ENCODE measurements around the gene CRYBG2. TPM values are rescaled to one million over a fixed set of nuclear protein-coding genes. Genes with fewer than 3 reads are reported as not detected.

The CRYBG2 gene
- total RNA-seq, 4 donors from 2014 or later: 0.35 to 2.7 (median 0.50) TPM

- peaks cover 0 to 38% of the 10 kb centered on the region in 2 donors for H3K36me3 ChIP-seq
- no CpG with 5 or more reads among the region's 6 CpGs for WGBS, 2 donors (ENCODE audit: low coverage in 1 of 2)
- H3K4me1 ChIP-seq: no peaks in the 10 kb centered on the region
- no peaks in the 10 kb centered on the region for H3K9me3 ChIP-seq
- no peak for TF ChIP-seq POLR2AphosphoS5 (IDR thresholded peaks at IDR 0.05)
- no peak for TF ChIP-seq EP300 (IDR thresholded peaks at IDR 0.05)
- no peak for TF ChIP-seq CTCF (IDR thresholded peaks at IDR 0.05)
- no peak for TF ChIP-seq POLR2A (IDR thresholded peaks at IDR 0.05)
- H3K4me3 ChIP-seq: no peak overlapping the region
- H3K27me3 ChIP-seq: no peaks in the 10 kb centered on the region
- H3K27ac ChIP-seq: no peak overlapping the region
- no peak for ATAC-seq
Observed at GRCh38 chr1:26297791-26298124, 56.2 kb downstream of the CRYBG2 start.

GRCh38 chr1:26297057-26297790 lies 56.7 kb downstream of the CRYBG2 start:
- WGBS, 2 donors (ENCODE audit: low coverage in 1 of 2): 94% methylated on average over 3 of the region's 12 CpGs; no CpG with 5 or more reads in 1 of the 2 donors
- no peak for ATAC-seq

GRCh38 chr1:26296340-26297056 lies 57.4 kb downstream of the CRYBG2 start:
- Histone ChIP-seq H3K4me1 (no peaks in the 10 kb centered on the region), H3K36me3 (peaks cover 0 to 39% of the 10 kb centered on the region in 2 donors), H3K4me3 (no peak overlapping the region), H3K9me3 (no peaks in the 10 kb centered on the region), H3K27ac (no peak overlapping the region), H3K27me3 (no peaks in the 10 kb centered on the region)
- 67 to 100% methylated on average over 2 to 6 of the region's 16 CpGs for WGBS, 2 donors (ENCODE audit: low coverage in 1 of 2)
- TF ChIP-seq CTCF (IDR thresholded peaks at IDR 0.05): no peak
- TF ChIP-seq POLR2AphosphoS5 (IDR thresholded peaks at IDR 0.05): no peak
- no peak for TF ChIP-seq POLR2A (IDR thresholded peaks at IDR 0.05)
- no peak for TF ChIP-seq EP300 (IDR thresholded peaks at IDR 0.05)
- ATAC-seq: no peak

More at GRCh38 chr1:26297057-26297790, 56.7 kb downstream of the CRYBG2 start:
- Histone ChIP-seq H3K4me3 (no peak overlapping the region), H3K27ac (no peak overlapping the region), H3K4me1 (no peaks in the 10 kb centered on the region), H3K27me3 (no peaks in the 10 kb centered on the region), H3K36me3 (peaks cover 0 to 39% of the 10 kb centered on the region in 2 donors), H3K9me3 (no peaks in the 10 kb centered on the region)
- TF ChIP-seq CTCF (IDR thresholded peaks at IDR 0.05) (no peak), EP300 (IDR thresholded peaks at IDR 0.05) (no peak), POLR2AphosphoS5 (IDR thresholded peaks at IDR 0.05) (no peak), POLR2A (IDR thresholded peaks at IDR 0.05) (no peak)

- no peak overlapping the region for H3K4me3 ChIP-seq
- no peak overlapping the region for H3K27ac ChIP-seq
- H3K27me3 ChIP-seq: no peaks in the 10 kb centered on the region
- H3K4me1 ChIP-seq: peaks cover 0 to 8% (median 3%) of the 10 kb centered on the region in 3 donors
- ATAC-seq: no peak
- peaks cover 0 to 33% of the 10 kb centered on the region in 2 donors for H3K36me3 ChIP-seq
- TF ChIP-seq POLR2AphosphoS5 (IDR thresholded peaks at IDR 0.05): no peak
- no peak for TF ChIP-seq CTCF (IDR thresholded peaks at IDR 0.05)
- no peak for TF ChIP-seq EP300 (IDR thresholded peaks at IDR 0.05)
- WGBS, 2 donors (ENCODE audit: low coverage in 1 of 2): 50 to 84% methylated on average over 2 to 13 of the region's 22 CpGs
- no peaks in the 10 kb centered on the region for H3K9me3 ChIP-seq
Observed at GRCh38 chr1:26295194-26296138, 58.5 kb downstream of the CRYBG2 start.

Measured in gastroesophageal sphincter (tissue), 4 donors.